Activated CD4-positive, alpha-beta memory T cell treated with anti-CD3 and anti-CD28 coated beads, Interleukin-2, amount 10 ng/mL, durations not matched to agents 7 days and 5 days (primary cell): ENCODE data around the gene ARHGEF11. TPM values are rescaled to one million over a fixed set of nuclear protein-coding genes. Genes with fewer than 3 reads are reported as not detected.

Experiments used
- CTCF ChIA-PET: fragments of 350-600 bp; sonication (Branson Sonifier 250); formaldehyde crosslinking; loops from one replicate; lab custom pipeline; 2021; ENCODE audit warnings: antibody characterized with exemption, inconsistent platforms; lab: Charles Lee
- POLR2A ChIA-PET: fragments of 350-600 bp; sonication (Branson Sonifier 250); formaldehyde crosslinking; loops from one replicate; lab custom pipeline; 2021; ENCODE audit warnings: antibody characterized with exemption; lab: Charles Lee
- DNase-seq: peaks from one replicate; pipeline ENCODE4 v3.0.0-alpha.2; 2020
- H3K27ac Mint-ChIP-seq: one replicate; pipeline ENCODE4 v1.8.0; 2021; ENCODE audit warnings: mild to moderate bottlenecking, mixed read lengths
- H3K27me3 Mint-ChIP-seq: one replicate; pipeline ENCODE4 v1.8.0; 2021; ENCODE audit warnings: mixed read lengths
- H3K36me3 Mint-ChIP-seq: one replicate; pipeline ENCODE4 v1.8.0; 2021; ENCODE audit warnings: low read depth, mixed read lengths
- H3K4me1 Mint-ChIP-seq: one replicate; pipeline ENCODE4 v1.8.0; 2021; ENCODE audit warnings: mixed read lengths
- H3K4me3 Mint-ChIP-seq: one replicate; pipeline ENCODE4 v1.8.0; 2021; ENCODE audit warnings: mild to moderate bottlenecking, mixed read lengths
- H3K9me3 Mint-ChIP-seq: one replicate; pipeline ENCODE4 v1.8.0; 2021; ENCODE audit warnings: mixed read lengths
- total RNA-seq, 2 experiments: library from RNA; stranded (reverse); gene quantifications; one replicate each; pipeline ENCODE4 v1.2.3, GENCODE V29; 2021

The ARHGEF11 gene
- total RNA-seq, 2 experiments from 2014 or later, result 14.9 to 15.8 TPM

DNA sequence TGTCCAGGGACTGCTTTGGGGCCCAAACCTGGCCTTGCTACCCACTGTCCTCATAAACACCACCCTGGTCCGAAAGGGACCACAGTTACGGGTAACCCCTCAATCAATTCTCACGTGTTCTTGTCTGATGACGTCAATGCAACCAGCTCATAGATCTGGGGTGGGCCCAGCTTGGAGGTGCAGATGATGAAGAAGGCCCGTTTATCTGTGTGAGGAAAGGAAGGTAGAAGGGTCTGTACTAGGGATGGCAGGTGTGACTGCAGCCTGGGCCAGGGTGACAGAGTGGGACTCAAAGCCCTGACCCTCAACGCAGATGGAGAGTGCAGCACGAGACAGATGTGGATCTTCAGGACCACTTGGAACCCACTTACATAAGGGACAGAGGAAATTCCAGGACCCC is 103.0 kb downstream of the ARHGEF11 start:
- H3K27ac Mint-ChIP-seq, result no peak overlapping the region
- ChIA-PET POLR2A (interaction anchor here (1.6 kb wide), 1 partner anchor 9 kb away, joined by 3 read pairs; no protein-coding TSS in a partner anchor), CTCF (no interaction called here)
- H3K36me3 Mint-ChIP-seq, result peaks cover 21% of the 10 kb centered on the region
- H3K4me3 Mint-ChIP-seq, result no peak overlapping the region
- H3K27me3 Mint-ChIP-seq, result peaks cover 6% of the 10 kb centered on the region
- H3K4me1 Mint-ChIP-seq, result no peaks in the 10 kb centered on the region
- no peak for DNase-seq
- no peaks in the 10 kb centered on the region for H3K9me3 Mint-ChIP-seq

DNA sequence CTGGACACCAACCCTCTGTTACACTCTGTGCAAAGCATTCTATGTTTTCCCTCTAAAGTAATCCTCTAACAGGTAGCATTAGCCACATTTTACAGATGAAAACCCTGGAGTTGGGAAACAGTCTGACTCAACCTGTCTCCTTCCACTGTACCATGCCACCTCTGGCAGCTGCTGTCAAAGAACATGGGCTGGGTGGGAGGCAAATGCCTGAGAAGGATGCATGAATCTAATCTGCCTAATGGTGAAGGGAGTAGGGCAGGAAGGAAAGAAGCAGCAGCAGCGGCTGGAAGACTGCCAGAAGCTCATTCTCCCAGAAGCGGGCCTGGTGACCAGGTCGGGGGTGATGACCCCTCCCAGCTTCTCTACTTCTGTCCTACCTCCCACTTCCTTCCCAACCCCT is 103.4 kb downstream of the ARHGEF11 start:
- Mint-ChIP-seq H3K27ac (no peak overlapping the region), H3K4me3 (no peak overlapping the region), H3K27me3 (peaks cover 6% of the 10 kb centered on the region), H3K9me3 (no peaks in the 10 kb centered on the region), H3K36me3 (peaks cover 21% of the 10 kb centered on the region), H3K4me1 (no peaks in the 10 kb centered on the region)
- no peak for DNase-seq
- CTCF ChIA-PET, result interaction anchor here (1.0 kb wide), 1 partner anchor 214 kb away, joined by 3 read pairs; no protein-coding TSS in a partner anchor
- POLR2A ChIA-PET, result interaction anchor here (1.6 kb wide), 1 partner anchor 8 kb away, joined by 3 read pairs; no protein-coding TSS in a partner anchor

GRCh38 chr1:156941675-156942074 is 103.9 kb downstream of the ARHGEF11 start:
- CTCF ChIA-PET, result interaction anchor here (1.0 kb wide), 1 partner anchor 214 kb away, joined by 3 read pairs; no protein-coding TSS in a partner anchor
- no peak for DNase-seq
- H3K36me3 Mint-ChIP-seq, result peaks cover 17% of the 10 kb centered on the region
- H3K9me3 Mint-ChIP-seq, result no peaks in the 10 kb centered on the region
- peaks cover 6% of the 10 kb centered on the region for H3K27me3 Mint-ChIP-seq
- no peak overlapping the region for H3K4me3 Mint-ChIP-seq
- no peak overlapping the region for H3K27ac Mint-ChIP-seq
- POLR2A ChIA-PET, result interaction anchor here (1.6 kb wide), 1 partner anchor 8 kb away, joined by 3 read pairs; no protein-coding TSS in a partner anchor
- H3K4me1 Mint-ChIP-seq, result no peaks in the 10 kb centered on the region

DNA sequence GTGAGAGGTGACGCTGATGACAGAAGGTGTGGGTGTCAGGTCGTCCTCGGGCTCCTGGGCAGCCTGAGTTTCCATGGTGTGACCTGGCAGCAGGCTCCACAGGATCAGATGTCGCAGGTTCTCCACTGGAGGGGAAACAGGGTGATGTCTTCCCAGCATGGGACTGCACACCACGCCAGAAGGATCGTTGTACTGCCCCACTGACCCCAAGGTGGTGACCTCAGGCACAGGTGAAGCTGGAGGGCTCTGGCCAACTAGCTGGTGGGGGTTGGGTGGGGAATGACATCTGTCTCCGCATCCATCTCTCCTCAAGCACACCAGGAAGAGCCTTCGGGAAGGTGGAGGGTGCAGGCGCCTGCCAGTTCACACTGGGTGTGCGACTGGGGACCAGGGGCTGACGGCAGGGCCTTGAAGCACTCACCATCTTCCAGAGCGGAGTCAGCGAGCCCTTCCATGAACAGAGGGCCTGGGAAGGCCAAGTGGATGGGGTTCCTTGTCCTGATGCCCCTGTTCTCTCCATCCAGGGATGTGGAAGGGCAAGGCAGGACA is 105.7 kb downstream of the ARHGEF11 start:
- Mint-ChIP-seq H3K27me3 (peaks cover 6% of the 10 kb centered on the region), H3K36me3 (peaks cover 12% of the 10 kb centered on the region), H3K9me3 (no peaks in the 10 kb centered on the region), H3K4me1 (no peaks in the 10 kb centered on the region), H3K27ac (no peak overlapping the region), H3K4me3 (no peak overlapping the region)
- ChIA-PET POLR2A (no interaction called here), CTCF (no interaction called here)
- no peak for DNase-seq

DNA sequence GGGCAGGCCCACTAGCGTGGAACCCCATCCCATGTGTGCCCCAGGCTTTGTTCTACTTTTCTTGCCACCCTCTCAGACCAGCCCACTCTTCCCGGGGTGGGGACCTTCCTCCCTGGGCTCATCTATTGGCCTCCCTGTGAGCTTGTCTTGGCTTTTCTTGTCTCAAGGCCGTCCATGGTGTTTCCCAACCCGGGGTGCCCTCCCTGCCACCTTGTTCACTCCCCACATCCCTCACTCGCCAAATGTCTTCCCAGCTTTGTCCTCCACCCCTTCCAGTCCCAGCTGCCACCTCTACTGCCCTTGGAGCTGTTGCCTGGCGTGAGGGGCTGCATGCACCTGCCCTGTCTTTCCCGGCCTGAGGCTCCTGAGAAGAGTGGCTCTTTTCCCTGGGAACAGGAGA is 106.7 kb downstream of the ARHGEF11 start:
- CTCF ChIA-PET, result interaction anchor here (0.6 to 1.3 kb wide), 2 partner anchors 49 to 163 kb away, joined by 3 read pairs; no protein-coding TSS in a partner anchor

GRCh38 chr1:156937883-156938282 is 107.7 kb downstream of the ARHGEF11 start:
- CTCF ChIA-PET, result interaction anchor here (1.3 kb wide), 1 partner anchor 48 kb away, joined by 3 read pairs; no protein-coding TSS in a partner anchor
- no peak overlapping the region for H3K4me3 Mint-ChIP-seq
- no peaks in the 10 kb centered on the region for H3K9me3 Mint-ChIP-seq
- H3K27ac Mint-ChIP-seq, result no peak overlapping the region
- H3K27me3 Mint-ChIP-seq, result peaks cover 8% of the 10 kb centered on the region
- DNase-seq, result no peak
- H3K4me1 Mint-ChIP-seq, result no peaks in the 10 kb centered on the region
- H3K36me3 Mint-ChIP-seq, result peaks cover 7% of the 10 kb centered on the region
- POLR2A ChIA-PET, result no interaction called here

More for the DNA sequence above, 106.7 kb downstream of the ARHGEF11 start:
- no peak overlapping the region for H3K4me3 Mint-ChIP-seq
- H3K27me3 Mint-ChIP-seq, result peaks cover 6% of the 10 kb centered on the region
- POLR2A ChIA-PET, result no interaction called here
- no peak overlapping the region for H3K27ac Mint-ChIP-seq
- H3K9me3 Mint-ChIP-seq, result no peaks in the 10 kb centered on the region
- DNase-seq, result no peak
- peaks cover 11% of the 10 kb centered on the region for H3K36me3 Mint-ChIP-seq
- no peaks in the 10 kb centered on the region for H3K4me1 Mint-ChIP-seq

DNA sequence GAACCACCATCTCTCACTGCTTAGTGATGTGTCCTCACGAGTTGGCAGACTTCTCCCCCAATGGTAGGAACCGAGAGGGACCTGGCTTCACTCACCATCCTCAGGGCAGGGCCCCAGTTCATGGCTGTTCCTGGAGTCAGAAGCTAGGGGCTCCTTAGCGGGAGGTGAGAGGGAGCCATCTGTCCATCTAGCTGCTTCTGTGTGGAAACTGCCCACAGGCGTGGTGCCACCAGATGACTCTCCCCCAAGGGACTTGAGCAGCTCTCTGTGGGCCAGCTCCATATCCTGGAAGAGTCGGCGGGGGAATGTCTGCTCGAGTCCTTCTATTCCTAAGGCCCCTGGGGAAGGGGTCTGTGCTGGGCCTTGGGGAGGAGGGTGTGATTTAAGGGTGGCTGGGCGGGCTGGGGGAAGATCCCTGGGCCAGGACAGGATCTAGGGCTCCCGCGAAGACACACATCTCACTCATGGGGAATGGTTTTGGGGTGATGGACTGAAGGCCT is 108.8 kb downstream of the ARHGEF11 start:
- Mint-ChIP-seq H3K9me3 (no peaks in the 10 kb centered on the region), H3K36me3 (peaks cover 7% of the 10 kb centered on the region), H3K27me3 (peaks cover 17% of the 10 kb centered on the region), H3K4me1 (no peaks in the 10 kb centered on the region), H3K4me3 (no peak overlapping the region), H3K27ac (no peak overlapping the region)
- DNase-seq, result no peak
- ChIA-PET POLR2A (interaction anchor here (0.7 kb wide), 1 partner anchor 26 kb away, joined by 3 read pairs; no protein-coding TSS in a partner anchor), CTCF (interaction anchor here (1.0 kb wide), 1 partner anchor 9 kb away, joined by 6 read pairs; no protein-coding TSS in a partner anchor)

GRCh38 chr1:156936191-156936590 is 109.4 kb downstream of the ARHGEF11 start:
- DNase-seq, result no peak
- POLR2A ChIA-PET, result interaction anchor here (0.7 kb wide), 1 partner anchor 27 kb away, joined by 3 read pairs; no protein-coding TSS in a partner anchor
- CTCF ChIA-PET, result interaction anchor here (1.0 kb wide), 1 partner anchor 8 kb away, joined by 6 read pairs; no protein-coding TSS in a partner anchor
- Mint-ChIP-seq H3K4me3 (no peak overlapping the region), H3K36me3 (peaks cover 7% of the 10 kb centered on the region), H3K27me3 (peaks cover 23% of the 10 kb centered on the region), H3K9me3 (no peaks in the 10 kb centered on the region), H3K27ac (no peak overlapping the region), H3K4me1 (peaks cover 3% of the 10 kb centered on the region)

DNA sequence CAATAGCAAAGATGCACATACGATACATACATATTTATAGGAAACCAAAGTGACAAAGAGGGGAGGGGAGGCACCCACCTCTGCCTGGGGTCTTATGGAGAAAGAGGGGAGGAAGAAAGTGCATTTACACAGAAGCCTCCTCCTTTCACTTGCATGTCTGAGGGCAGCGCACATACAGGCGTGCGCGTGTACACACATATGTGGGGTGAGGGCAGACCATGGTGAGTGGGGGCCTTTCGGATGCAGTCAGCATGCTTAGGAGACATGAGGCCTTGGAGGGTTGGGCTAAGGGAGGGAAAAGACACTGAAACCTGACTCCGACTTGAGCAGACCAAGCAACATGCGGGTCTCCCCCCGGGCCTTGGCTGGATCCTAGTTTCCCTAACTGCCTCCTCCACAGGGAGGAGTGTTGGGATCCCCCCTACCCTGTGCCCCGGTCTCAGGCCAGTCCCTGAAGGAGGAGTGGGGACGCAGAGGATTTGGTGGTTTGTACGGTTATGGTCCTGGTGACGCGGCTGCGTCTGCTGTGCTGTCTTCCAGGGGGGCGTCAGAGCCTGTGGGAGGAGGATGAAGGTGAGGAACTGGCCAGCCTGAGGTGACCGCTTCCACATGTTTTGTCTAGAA is 109.9 kb downstream of the ARHGEF11 start:
- Mint-ChIP-seq H3K36me3 (peaks cover 3% of the 10 kb centered on the region), H3K4me3 (no peak overlapping the region), H3K9me3 (no peaks in the 10 kb centered on the region), H3K27ac (no peak overlapping the region), H3K4me1 (peaks cover 3% of the 10 kb centered on the region), H3K27me3 (peaks cover 25% of the 10 kb centered on the region)
- ChIA-PET POLR2A (no interaction called here), CTCF (interaction anchor here (0.8 to 1.0 kb wide), 2 partner anchors 24 to 97 kb away, joined by 3 read pairs; no protein-coding TSS in a partner anchor)
- DNase-seq, result no peak

DNA sequence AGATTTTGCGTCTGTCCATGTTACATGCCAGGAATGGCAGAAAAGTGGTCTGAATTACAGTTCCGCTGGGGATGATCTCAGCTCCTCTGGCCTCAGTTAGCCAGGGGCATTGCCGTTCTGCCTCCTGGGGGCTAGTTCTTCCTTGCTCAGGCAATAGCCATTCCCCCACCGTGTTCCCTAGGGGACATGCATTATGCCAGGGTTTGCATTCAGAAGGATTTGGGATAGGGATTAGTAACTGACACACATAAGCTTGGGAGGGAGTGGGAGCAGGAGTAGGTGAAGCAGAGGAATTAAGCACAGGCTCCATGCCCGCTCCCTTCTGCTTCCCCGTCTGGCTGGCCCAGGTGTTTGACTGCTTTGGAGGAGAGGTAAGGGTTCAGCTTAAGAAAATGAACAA is 112.4 kb downstream of the ARHGEF11 start:
- ChIA-PET POLR2A (no interaction called here), CTCF (interaction anchor here (1.1 to 1.2 kb wide), 2 partner anchors 22 to 41 kb away, joined by 3 read pairs; no protein-coding TSS in a partner anchor)
- Mint-ChIP-seq H3K9me3 (no peaks in the 10 kb centered on the region), H3K4me3 (no peak overlapping the region), H3K27me3 (peaks cover 42% of the 10 kb centered on the region), H3K4me1 (peaks cover 4% of the 10 kb centered on the region), H3K36me3 (peaks cover under 1% of the 10 kb centered on the region), H3K27ac (no peak overlapping the region)
- DNase-seq, result no peak

DNA sequence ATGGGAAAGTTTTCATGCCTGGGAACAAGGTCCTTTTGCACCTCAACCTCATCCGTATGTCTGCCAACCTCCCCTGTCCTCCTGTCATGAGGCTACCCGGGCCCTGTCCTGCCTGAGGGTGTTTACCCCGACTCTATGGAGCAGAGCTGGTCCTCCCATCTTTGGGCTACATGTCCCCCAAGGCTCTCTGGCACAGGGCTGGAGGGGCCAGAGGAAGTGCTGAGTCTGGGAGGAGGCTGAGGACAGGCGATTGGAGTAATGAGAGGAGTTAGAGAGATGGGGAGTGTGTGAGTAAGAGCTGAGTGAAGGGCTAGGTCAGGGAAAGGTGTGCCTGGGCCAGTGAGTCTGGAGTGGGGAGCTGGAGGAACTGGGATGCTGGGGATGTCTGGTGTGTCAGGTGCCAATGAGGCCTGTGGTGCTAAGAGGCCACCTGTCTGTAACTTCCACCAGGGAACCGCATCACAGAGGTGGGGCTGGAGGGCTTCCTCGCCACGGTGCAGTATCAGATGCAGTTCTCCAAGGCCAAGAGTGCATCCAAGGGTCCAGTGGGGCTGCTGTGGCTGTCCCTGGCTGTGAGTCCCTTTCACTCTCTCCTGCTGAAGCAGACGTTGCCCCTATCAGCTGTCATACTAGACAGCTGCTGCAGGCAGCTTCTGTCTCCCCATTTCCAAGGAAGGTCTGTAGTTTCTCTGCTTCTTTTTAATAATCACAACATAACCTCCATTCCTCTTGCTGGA is 113.4 kb downstream of the ARHGEF11 start:
- POLR2A ChIA-PET, result no interaction called here
- no peak for DNase-seq

GRCh38 chr1:156931211-156931952 is 114.2 kb downstream of the ARHGEF11 start:
- DNase-seq, result no peak
- no peaks in the 10 kb centered on the region for H3K36me3 Mint-ChIP-seq
- peaks cover 13% of the 10 kb centered on the region for H3K4me1 Mint-ChIP-seq
- H3K27ac Mint-ChIP-seq, result no peak overlapping the region
- no peak overlapping the region for H3K4me3 Mint-ChIP-seq
- H3K27me3 Mint-ChIP-seq, result peaks cover 58% of the 10 kb centered on the region
- CTCF ChIA-PET, result interaction anchor here (0.8 to 1.0 kb wide), 2 partner anchors 72 to 241 kb away, joined by 3 read pairs; no protein-coding TSS in a partner anchor
- H3K9me3 Mint-ChIP-seq, result no peaks in the 10 kb centered on the region
- POLR2A ChIA-PET, result no interaction called here

More for the DNA sequence above, 113.4 kb downstream of the ARHGEF11 start:
- Mint-ChIP-seq H3K4me3 (no peak overlapping the region), H3K27ac (no peak overlapping the region), H3K36me3 (no peaks in the 10 kb centered on the region), H3K27me3 (peaks cover 50% of the 10 kb centered on the region), H3K4me1 (peaks cover 11% of the 10 kb centered on the region), H3K9me3 (no peaks in the 10 kb centered on the region)
- CTCF ChIA-PET, result interaction anchor here (0.8 to 1.1 kb wide), 3 partner anchors 21 to 242 kb away, joined by 3 read pairs; no protein-coding TSS in a partner anchor
